Ovary (tissue), 9 donors: Measurements from ENCODE around the gene ADAMTS8. TPM values are rescaled to one million over a fixed set of nuclear protein-coding genes. Genes with fewer than 3 reads are reported as not detected.

Experiments
- DNase-seq, 5 donors: peaks; one replicate each; pipeline ENCODE4 v3.0.0-alpha.2; 2019 to 2020
- H3K27ac ChIP-seq, 2 donors: fragments of 200-600 bp; one replicate each; pipeline versions ENCODE4 v1.5.1 to v1.8.0; 2019 to 2022
- H3K27me3 ChIP-seq: fragments of 200-600 bp; one replicate; pipeline ENCODE4 v1.8.0; 2022
- H3K36me3 ChIP-seq: fragments of 200-600 bp; sonication (generic); one replicate; pipeline ENCODE4 v1.5.1; 2019
- H3K4me1 ChIP-seq: one replicate; pipeline ENCODE4 v1.8.1; 2013; ENCODE audit warnings: mild to moderate bottlenecking, moderate library complexity; ENCODE audit not compliant: insufficient read depth
- H3K4me3 ChIP-seq: fragments of 200-600 bp; sonication (generic); one replicate; pipeline ENCODE4 v1.5.1; 2017
- H3K9me3 ChIP-seq, 2 donors: fragments of 200-600 bp in 1 of 2; sonication (generic) in 1 of 2; one replicate each; pipeline versions ENCODE4 v1.5.1 to v1.8.1; 2013 to 2019; ENCODE audit warnings: mild to moderate bottlenecking in 1 of 2, moderate library complexity in 1 of 2
- EP300 ChIP-seq: sonication (generic); formaldehyde crosslinking; IDR thresholded peaks from one replicate; pipeline ENCODE4 v1.6.1; 2017; ENCODE audit warnings: antibody characterized with exemption
- POLR2A ChIP-seq: fragments of 450-650 bp; IDR thresholded peaks from one replicate; pipeline ENCODE4 v1.6.1; 2017; ENCODE audit warnings: antibody characterized with exemption, mild to moderate bottlenecking, moderate library complexity
- WGBS, 3 donors: extraction: QIAGEN DNeasy Blood & Tissue Kit in 1 of 3; methylation state at CpG; one replicate each; pipeline versions ENCODE4 v1.1.5 to v1.1.7; 2013 to 2017; 5-methylcytosine and 5-hydroxymethylcytosine counted together
- intact Hi-C, 4 donors: fragments of 100-400 bp; cut with DNase I; formaldehyde crosslinking; loops; one replicate each; pipeline versions ENCODE4 v1.11.0 to v1.15.1; 2022 to 2023
- polyA plus RNA-seq, 2 donors: library from polyadenylated mRNA; stranded (reverse); fragments of 200-250 nt in 1 of 2; fragments of 350-450 nt in 1 of 2; fragmentation: Illumina TruSeq in 1 of 2; extraction: RNeasy Lipid Tissue Mini Kit (QIAGEN cat#74804) in 1 of 2; gene quantifications; one replicate each; pipeline ENCODE4 v1.2.3, GENCODE V29; 2013 to 2014
- total RNA-seq, 7 donors: library from RNA; depleted of rRNA in 2 of 7; stranded (reverse); fragments of >200 nt in 2 of 7; fragmentation: NEBNext Ultra II Directional in 3 of 7; extraction: Animal tissue kit (Norgen Biotek cat#: 25700) in 3 of 7; gene quantifications; one replicate each; pipeline versions ENCODE4 v1.1.0 to v1.2.4, GENCODE V29; 2016 to 2023
- TF ChIP-seq, protein P1 (sequence below), 3 donors: fragments of 450-650 bp in 2 of 3; fragments of 200-600 bp in 1 of 3; IDR thresholded peaks; one replicate each; pipeline versions ENCODE4 v1.5.1 to v1.8.0; 2016 to 2022; ENCODE audit warnings: antibody characterized with exemption in 3 of 3, mild to moderate bottlenecking in 1 of 3
- donor health status: DM: no; HTN: no; CAD: no; lungs with moderate emphysema.
- donor health status: DM: no; HTN: no; CAD: no.
- donor health status: Bipolar disorder and iron deficiency.
- donor health status: DM: yes; HTN: yes; CAD: no.
- donor health status: DM: no; HTN: no; CAD: no.
- donor health status: DM: yes; HTN: yes; CAD: no.

The ADAMTS8 gene
- total and polyA plus RNA-seq, 9 donors: 0.24 to 2.1 (median 1.1) TPM

DNA sequence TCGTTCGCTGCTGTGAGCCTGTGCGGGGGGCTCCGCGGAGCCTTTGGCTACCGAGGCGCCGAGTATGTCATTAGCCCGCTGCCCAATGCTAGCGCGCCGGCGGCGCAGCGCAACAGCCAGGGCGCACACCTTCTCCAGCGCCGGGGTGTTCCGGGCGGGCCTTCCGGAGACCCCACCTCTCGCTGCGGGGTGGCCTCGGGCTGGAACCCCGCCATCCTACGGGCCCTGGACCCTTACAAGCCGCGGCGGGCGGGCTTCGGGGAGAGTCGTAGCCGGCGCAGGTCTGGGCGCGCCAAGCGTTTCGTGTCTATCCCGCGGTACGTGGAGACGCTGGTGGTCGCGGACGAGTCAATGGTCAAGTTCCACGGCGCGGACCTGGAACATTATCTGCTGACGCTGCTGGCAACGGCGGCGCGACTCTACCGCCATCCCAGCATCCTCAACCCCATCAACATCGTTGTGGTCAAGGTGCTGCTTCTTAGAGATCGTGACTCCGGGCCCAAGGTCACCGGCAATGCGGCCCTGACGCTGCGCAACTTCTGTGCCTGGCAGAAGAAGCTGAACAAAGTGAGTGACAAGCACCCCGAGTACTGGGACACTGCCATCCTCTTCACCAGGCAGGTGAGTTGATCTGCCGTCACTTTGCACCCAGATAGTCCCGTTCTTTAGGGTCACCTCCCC is 21.0 kb upstream of the ADAMTS8 start:
- Histone ChIP-seq H3K36me3 (no peaks in the 10 kb centered on the region), H3K9me3 (no peaks in the 10 kb centered on the region), H3K27ac (no peak overlapping the region), H3K4me1 (peaks cover 6% of the 10 kb centered on the region), H3K27me3 (no peaks in the 10 kb centered on the region), H3K4me3 (peak overlapping the region; percentile 52)
- peak in 1 of 5 donors; percentile 50 for DNase-seq
- intact Hi-C loops: no loop called here
- TF ChIP-seq, protein P1, sequence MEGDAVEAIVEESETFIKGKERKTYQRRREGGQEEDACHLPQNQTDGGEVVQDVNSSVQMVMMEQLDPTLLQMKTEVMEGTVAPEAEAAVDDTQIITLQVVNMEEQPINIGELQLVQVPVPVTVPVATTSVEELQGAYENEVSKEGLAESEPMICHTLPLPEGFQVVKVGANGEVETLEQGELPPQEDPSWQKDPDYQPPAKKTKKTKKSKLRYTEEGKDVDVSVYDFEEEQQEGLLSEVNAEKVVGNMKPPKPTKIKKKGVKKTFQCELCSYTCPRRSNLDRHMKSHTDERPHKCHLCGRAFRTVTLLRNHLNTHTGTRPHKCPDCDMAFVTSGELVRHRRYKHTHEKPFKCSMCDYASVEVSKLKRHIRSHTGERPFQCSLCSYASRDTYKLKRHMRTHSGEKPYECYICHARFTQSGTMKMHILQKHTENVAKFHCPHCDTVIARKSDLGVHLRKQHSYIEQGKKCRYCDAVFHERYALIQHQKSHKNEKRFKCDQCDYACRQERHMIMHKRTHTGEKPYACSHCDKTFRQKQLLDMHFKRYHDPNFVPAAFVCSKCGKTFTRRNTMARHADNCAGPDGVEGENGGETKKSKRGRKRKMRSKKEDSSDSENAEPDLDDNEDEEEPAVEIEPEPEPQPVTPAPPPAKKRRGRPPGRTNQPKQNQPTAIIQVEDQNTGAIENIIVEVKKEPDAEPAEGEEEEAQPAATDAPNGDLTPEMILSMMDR (IDR thresholded peaks at IDR 0.05): no peak
- TF ChIP-seq EP300: no peak
- WGBS, 3 donors: 1 to 2% (median 1%) methylated on average over 50 to 64 of the region's 64 CpGs

GRCh38 chr11:130448416-130449309 is 20.3 kb upstream of the ADAMTS8 start, which contains the start of gene ADAMTS15:
Gene ADAMTS15 (plus strand): TSS chr11:130448645. CDS start chr11:130448974, 329 bp downstream.
- 0 to 1% (median 1%) methylated on average over 62 to 75 of the region's 75 CpGs for WGBS, 3 donors
- peak within 1 kb of the TSS; percentile 52 for H3K4me3 ChIP-seq
- no peak within 1 kb of the TSS for H3K27ac ChIP-seq
- no peaks in the 10 kb centered on the region for H3K36me3 ChIP-seq
- TF ChIP-seq POLR2A (peak; percentile 26), EP300 (no peak)
- TF ChIP-seq, protein P1 (IDR thresholded peaks at IDR 0.05): no peak
- no peaks in the 10 kb centered on the region for H3K9me3 ChIP-seq
- no peaks in the 10 kb centered on the region for H3K27me3 ChIP-seq
- peaks cover 6% of the 10 kb centered on the region for H3K4me1 ChIP-seq
- DNase-seq: peak; percentile 48 to 76 (median 68)
- intact Hi-C loops: no loop called here

GRCh38 chr11:130448039-130448415 is 19.6 kb upstream of the ADAMTS8 start:
- H3K27ac ChIP-seq: no peak overlapping the region
- 8 to 12% (median 11%) methylated on average over 11 of the region's 11 CpGs for WGBS, 3 donors
- TF ChIP-seq EP300 (no peak), POLR2A (no peak)
- TF ChIP-seq, protein P1 (IDR thresholded peaks at IDR 0.05): no peak
- DNase-seq: no peak
- peak overlapping the region; percentile 52 for H3K4me3 ChIP-seq
- no peaks in the 10 kb centered on the region for H3K36me3 ChIP-seq
- intact Hi-C loops: no loop called here
- H3K27me3 ChIP-seq: no peaks in the 10 kb centered on the region
- no peaks in the 10 kb centered on the region for H3K9me3 ChIP-seq
- H3K4me1 ChIP-seq: peaks cover 6% of the 10 kb centered on the region

DNA sequence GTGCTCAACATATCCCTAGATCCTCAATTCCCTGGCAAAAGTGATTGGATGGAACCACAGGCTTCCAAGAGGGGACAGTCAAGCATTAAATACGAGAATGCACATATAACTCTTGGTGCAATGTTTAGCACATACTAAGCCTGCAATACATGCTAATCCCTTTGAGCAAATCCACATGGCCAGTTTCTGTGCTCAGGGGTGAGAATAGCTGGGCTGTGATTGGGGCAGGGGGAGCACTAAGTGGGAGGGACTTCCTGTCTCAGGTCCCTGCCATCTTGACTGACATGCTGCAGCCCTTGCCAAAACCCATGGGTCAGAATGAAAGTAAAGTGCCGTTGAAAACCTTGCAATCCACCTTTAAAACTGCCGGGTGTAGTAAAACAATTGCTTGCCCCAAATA is 17.4 kb upstream of the ADAMTS8 start:
- Histone ChIP-seq H3K4me3 (no peak overlapping the region), H3K4me1 (peaks cover 6% of the 10 kb centered on the region), H3K36me3 (no peaks in the 10 kb centered on the region), H3K9me3 (no peaks in the 10 kb centered on the region), H3K27me3 (no peaks in the 10 kb centered on the region), H3K27ac (no peak overlapping the region)
- WGBS, 3 donors: 88 to 95% (median 93%) methylated on average over 3 of the region's 3 CpGs
- intact Hi-C loops: no loop called here
- TF ChIP-seq POLR2A (no peak), EP300 (no peak)
- TF ChIP-seq, protein P1 (IDR thresholded peaks at IDR 0.05): no peak
- no peak for DNase-seq
